ENCODE results near the gene TYMP.
A peak's percentile ranks its signal among the peaks of the same experiment; 100 is the strongest.

Gene TYMP, protein sequence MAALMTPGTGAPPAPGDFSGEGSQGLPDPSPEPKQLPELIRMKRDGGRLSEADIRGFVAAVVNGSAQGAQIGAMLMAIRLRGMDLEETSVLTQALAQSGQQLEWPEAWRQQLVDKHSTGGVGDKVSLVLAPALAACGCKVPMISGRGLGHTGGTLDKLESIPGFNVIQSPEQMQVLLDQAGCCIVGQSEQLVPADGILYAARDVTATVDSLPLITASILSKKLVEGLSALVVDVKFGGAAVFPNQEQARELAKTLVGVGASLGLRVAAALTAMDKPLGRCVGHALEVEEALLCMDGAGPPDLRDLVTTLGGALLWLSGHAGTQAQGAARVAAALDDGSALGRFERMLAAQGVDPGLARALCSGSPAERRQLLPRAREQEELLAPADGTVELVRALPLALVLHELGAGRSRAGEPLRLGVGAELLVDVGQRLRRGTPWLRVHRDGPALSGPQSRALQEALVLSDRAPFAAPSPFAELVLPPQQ

DNA sequence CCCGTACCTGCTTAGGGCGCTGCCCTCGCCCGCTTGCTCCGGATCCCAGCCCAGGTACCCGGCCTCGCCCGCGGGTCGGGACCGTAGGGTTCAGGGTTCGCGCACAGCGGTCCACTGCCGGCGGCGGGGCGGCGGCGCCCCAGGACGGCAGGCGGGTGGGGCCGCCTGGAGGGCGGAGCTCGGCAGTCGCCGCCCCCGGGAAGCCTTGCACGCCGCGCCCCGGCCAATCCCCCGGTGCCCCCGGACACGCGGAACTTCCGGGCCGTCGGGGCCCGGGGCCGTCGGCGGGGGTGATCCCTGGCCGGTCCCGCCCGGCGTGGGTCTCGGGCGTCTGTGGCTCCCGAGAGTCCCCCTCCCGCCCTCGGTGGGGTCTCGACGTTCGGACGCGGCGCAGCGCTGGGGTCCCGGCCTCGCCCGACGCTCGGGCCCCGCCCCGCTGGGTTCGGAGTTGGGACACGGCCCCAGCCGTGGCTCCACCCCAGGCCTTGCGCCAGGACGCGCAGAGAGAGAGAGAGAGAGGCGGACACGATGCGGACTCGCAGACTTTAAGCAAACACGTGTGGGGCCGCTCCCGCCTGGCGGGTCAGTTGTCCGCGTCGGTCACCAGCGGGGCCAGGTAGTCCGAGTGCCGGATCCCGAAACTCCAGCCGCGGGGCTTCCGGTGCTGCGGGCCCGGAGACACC, at the start of gene TYMP:
TYMP (minus strand) TSS at position 116 of the 683 bp plus-strand sequence. CDS start 303 bp downstream, outside the sequence.
- peaks cover 49% of the 10 kb centered on the region for H3K4me1 Mint-ChIP-seq (ENCODE audit: low read depth)

DNA sequence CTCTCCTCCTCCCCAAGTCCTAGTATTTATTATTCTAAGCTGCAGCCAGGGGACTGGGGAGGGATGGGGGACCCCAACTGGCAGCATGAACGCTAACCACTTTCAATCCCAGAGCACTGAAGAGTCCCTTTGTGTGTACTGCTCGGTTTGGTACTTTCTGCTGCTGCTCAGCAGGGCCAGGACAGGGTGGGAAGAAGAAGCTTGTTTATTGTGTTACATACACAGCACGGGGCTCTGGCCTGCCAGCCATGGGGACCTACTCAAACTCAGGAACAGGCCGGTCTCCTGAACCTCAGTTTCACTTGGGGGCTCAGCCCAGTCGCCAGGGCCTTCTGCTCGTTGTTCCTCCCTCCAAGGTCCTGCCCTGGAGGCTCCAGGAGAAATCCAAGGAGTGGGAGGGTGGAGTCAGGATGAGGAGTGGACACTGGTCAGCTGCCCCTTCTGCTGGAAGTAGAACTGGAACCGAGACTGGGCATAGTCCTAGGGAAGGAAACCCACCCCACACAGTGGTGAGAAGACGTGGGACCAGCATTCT, 49.0 kb upstream of the TYMP start:
- DNase-seq, result no peak
- H3K27ac Mint-ChIP-seq, result no peak overlapping the region
- H3K27me3 Mint-ChIP-seq, result no peaks in the 10 kb centered on the region
- H3K4me3 Mint-ChIP-seq, result no peak overlapping the region
- H3K4me1 Mint-ChIP-seq (ENCODE audit: low read depth), result peaks cover 28% of the 10 kb centered on the region
- H3K9me3 Mint-ChIP-seq, result no peaks in the 10 kb centered on the region
- H3K36me3 Mint-ChIP-seq (ENCODE audit: low read depth), result peaks cover 79% of the 10 kb centered on the region

More for the DNA sequence above, at the start of gene TYMP:
- Mint-ChIP-seq H3K27ac (peak within 1 kb of the TSS; percentile 97), H3K4me3 (peak within 1 kb of the TSS; percentile 90), H3K36me3 (ENCODE audit: low read depth) (peaks cover 24% of the 10 kb centered on the region), H3K9me3 (no peaks in the 10 kb centered on the region), H3K27me3 (no peaks in the 10 kb centered on the region)
- DNase-seq, result peak; percentile 86

DNA sequence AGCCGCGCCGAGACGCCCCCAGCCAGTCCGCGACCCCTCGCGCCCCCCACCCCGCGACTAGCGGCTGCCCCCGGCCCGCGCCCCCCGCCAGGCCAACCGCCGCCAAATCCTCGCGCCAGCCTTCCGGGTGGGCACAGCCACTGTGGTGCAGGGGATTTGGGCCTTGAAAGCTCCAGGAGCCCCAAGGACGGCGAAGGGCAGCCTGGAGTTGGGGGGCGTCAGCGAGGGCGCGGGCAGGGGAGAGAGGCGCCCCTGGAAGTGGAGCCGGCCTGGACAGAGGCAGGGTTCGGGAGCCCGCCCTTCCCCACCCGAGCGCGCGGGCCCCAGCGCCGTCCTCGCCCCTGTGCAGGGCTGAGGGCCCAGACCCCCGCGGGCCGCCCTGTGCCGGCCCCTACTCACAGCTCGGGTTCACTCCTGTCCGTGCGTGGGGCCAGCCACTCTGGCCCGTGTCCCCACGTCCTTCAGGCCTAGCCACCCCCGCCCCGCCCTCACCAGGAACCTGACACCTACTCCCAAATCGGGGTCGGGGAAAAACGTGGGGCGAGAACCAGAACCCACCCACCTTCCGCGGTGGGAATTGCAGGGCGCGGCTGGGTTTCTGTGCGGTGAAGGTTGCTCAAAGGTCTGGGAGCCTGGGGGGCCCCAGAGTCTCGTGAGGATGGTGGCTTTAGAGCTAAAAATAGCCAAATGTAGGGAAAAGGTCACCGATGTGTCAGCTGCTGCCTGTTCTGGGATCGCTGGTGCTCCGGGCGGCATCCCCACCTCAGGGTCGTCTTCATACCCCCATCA, 48.4 kb upstream of the TYMP start, which contains the start of gene CPT1B:
CPT1B (minus strand) TSS at position 441 of the 789 bp plus-strand sequence. CDS start 512 bp downstream, outside the sequence.
- H3K27me3 Mint-ChIP-seq, result no peaks in the 10 kb centered on the region
- no peaks in the 10 kb centered on the region for H3K9me3 Mint-ChIP-seq
- peaks cover 79% of the 10 kb centered on the region for H3K36me3 Mint-ChIP-seq (ENCODE audit: low read depth)
- H3K4me3 Mint-ChIP-seq, result no peak within 1 kb of the TSS
- no peak within 1 kb of the TSS for H3K27ac Mint-ChIP-seq
- peaks cover 22% of the 10 kb centered on the region for H3K4me1 Mint-ChIP-seq (ENCODE audit: low read depth)
- no peak for DNase-seq

DNA sequence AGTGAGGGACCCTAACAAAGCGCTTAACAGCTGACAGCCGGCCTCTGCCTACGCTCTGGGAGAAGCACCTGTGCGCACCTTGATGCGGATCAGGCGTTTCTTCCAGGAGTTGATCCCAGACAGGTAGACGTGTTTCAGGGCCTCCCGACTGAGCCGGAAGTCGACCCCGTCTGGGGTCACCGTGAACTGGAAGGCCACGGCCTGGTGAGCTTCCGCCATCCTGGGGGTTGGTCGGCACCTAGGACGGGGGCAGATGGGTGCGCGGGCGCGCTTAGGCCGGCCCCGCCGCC, 47.8 kb upstream of the TYMP start:
- no peak overlapping the region for H3K27ac Mint-ChIP-seq
- H3K36me3 Mint-ChIP-seq (ENCODE audit: low read depth), result peaks cover 84% of the 10 kb centered on the region
- H3K4me3 Mint-ChIP-seq, result no peak overlapping the region

DNA sequence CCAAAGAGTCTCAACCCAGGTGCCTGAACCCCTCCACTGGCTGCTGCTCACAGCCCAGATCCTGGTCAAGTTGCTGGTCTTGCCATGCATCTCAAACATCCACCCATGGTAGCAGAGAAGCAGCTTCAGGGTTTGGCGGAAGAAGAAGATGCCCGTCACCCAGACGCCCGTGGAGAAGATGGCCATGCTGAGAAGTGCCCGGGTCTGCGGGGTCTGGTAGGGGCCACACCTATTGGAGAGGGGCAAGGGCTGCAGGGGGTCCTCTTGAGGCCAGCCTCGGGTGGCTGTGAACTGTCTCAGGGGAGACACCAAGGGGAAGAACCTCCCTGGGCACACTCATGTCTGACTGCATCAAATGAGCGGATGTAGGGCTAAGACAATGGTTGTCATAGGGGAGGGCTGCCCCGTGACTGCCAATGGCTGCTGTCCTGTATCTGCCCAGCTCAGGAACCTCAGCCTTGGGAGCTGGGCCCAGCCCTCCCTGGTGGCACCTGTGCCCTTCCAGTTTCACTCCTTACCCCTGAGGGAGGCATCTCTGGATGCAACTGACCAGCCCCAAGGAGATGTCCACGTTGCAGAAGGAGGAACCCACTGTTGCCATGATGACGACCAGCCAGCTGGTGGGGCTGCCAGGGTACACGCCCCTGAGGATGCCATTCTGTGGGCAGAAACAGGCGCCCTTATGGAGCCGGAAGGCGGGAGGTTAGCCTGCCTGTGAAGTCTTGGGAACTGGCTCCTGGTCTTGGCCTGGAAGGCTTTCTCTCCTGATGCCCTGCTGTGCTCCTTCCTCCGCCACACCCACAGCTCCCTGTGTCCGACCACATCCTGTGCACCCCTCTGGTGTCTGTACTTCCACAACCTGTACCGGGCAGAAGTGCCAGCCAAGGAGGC, 47.2 kb upstream of the TYMP start:
- Mint-ChIP-seq H3K4me1 (ENCODE audit: low read depth) (peaks cover 22% of the 10 kb centered on the region), H3K9me3 (no peaks in the 10 kb centered on the region)

More for the DNA sequence above, 47.8 kb upstream of the TYMP start:
- Mint-ChIP-seq H3K4me1 (ENCODE audit: low read depth) (peaks cover 22% of the 10 kb centered on the region), H3K9me3 (no peaks in the 10 kb centered on the region), H3K27me3 (no peaks in the 10 kb centered on the region)
- no peak for DNase-seq

DNA sequence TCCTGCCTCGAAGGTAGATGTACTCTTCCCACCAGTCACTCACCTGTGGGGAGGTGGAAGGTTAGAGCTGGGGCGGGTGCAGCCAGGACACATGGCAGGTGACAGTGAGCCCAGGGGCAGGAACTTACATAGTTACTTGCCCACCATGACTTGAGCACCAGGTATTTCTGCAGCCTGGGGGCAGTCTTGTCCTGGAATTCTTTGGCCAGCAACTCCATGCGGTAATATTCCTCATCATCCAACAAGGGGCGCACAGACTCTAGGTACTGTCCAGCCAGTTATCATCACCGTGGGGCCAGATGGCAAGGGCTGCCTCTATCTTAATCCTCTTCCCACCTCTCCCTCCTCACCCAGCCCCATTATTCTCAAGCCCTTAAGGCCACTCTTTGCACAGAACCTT, 46.3 kb upstream of the TYMP start:
- H3K27me3 Mint-ChIP-seq, result no peaks in the 10 kb centered on the region
- H3K27ac Mint-ChIP-seq, result no peak overlapping the region
- no peak for DNase-seq

More for the DNA sequence above, 47.2 kb upstream of the TYMP start:
- peaks cover 89% of the 10 kb centered on the region for H3K36me3 Mint-ChIP-seq (ENCODE audit: low read depth)
- no peak overlapping the region for H3K4me3 Mint-ChIP-seq
- no peak for DNase-seq
- no peaks in the 10 kb centered on the region for H3K27me3 Mint-ChIP-seq
- H3K27ac Mint-ChIP-seq, result no peak overlapping the region

DNA sequence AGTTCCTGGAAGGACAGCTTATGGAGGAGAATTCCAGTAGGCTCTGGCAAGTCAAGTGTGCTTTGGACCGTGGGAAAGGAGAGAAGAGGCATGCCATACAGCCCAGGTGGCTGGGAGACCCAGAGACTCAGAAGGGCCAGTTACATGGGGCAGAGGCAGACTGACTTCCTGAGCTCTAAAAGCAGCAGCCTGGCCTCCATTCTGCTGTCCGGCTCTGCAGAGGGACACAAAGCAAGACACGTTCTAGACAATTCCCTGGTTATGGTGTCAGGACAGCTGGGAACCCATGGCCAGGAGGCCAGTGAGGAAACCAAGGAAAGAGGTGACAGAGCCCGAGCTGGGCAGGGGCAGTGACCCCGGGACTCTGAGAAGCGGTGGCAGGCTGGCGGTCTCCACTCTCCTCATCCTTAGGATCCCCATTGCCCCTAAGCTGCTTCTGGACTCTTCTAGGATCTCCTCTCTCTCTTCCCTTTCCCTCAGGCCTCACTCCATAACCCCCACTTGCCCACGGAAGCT, 45.7 kb upstream of the TYMP start:
- Mint-ChIP-seq H3K9me3 (no peaks in the 10 kb centered on the region), H3K27ac (no peak overlapping the region), H3K4me1 (ENCODE audit: low read depth) (peaks cover 11% of the 10 kb centered on the region), H3K27me3 (no peaks in the 10 kb centered on the region), H3K36me3 (ENCODE audit: low read depth) (peaks cover 90% of the 10 kb centered on the region), H3K4me3 (no peak overlapping the region)
- DNase-seq, result no peak

More for the DNA sequence above, 46.3 kb upstream of the TYMP start:
- H3K36me3 Mint-ChIP-seq (ENCODE audit: low read depth), result peaks cover 89% of the 10 kb centered on the region
- peaks cover 15% of the 10 kb centered on the region for H3K4me1 Mint-ChIP-seq (ENCODE audit: low read depth)
- no peaks in the 10 kb centered on the region for H3K9me3 Mint-ChIP-seq
- no peak overlapping the region for H3K4me3 Mint-ChIP-seq

DNA sequence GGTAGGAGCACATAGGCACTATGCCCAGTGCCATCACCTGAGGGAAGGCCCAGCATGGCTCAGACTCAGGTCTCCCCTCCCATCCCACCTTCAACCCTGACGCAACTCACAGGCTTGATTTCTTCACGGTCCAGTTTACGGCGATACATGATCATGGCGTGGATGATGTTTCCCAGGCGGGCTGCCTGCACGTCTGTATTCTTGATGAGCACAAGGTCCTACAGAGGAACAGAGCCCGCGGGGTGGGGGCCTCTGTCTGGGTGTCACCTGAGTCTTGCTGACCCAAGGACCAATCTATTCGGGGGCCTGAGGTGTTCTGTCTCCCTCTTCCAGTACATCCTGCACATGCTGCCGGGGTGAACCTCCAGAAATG, 44.6 kb upstream of the TYMP start:
- Mint-ChIP-seq H3K36me3 (ENCODE audit: low read depth) (peaks cover 90% of the 10 kb centered on the region), H3K27me3 (no peaks in the 10 kb centered on the region), H3K9me3 (no peaks in the 10 kb centered on the region), H3K4me1 (ENCODE audit: low read depth) (peaks cover 4% of the 10 kb centered on the region), H3K27ac (no peak overlapping the region), H3K4me3 (no peak overlapping the region)
- no peak for DNase-seq

DNA sequence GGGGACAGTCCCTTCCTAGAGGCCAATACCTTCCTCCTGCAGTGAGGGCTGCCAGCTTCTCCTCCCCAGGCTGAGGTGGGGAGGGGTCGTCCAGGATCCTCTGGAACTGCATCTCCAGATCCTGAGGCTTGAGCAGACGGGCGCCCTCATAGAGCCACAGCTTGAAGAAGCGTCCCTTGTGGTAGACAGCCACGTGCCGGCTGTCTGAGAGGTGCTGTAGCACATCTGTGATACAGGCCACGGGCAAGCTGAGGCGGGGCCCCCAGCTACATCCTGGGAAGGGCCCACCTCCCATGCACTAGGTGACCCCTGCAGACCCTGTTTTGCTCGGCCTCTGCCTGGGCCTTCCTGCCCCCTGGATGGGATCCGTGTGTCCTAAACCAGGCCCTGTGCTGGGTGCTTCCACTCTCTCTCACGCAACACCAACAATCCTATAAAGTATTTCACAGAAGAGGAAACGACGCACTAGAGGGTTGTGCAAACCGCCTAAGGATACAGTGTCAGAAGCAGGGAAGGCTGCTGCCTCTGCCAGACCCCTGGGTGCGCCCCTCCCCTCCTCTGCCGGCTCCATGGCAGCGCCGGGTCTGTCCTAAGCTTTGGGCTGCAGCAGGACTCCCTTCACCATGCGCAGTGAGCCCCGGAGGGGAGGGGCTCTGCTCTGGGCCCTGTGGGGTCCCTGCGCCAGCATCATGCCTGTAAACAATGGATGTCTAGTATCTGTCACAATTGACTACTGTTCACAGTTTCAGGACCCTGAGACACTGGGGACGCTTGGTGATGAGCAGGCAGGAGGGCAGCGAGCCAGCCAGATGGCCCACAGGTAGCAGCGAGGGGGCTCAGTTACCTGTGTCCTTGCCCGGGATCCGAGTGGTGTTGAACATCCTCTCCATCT, 43.9 kb upstream of the TYMP start:
- DNase-seq, result no peak
- H3K27me3 Mint-ChIP-seq, result no peaks in the 10 kb centered on the region
- no peak overlapping the region for H3K4me3 Mint-ChIP-seq
- no peak overlapping the region for H3K27ac Mint-ChIP-seq
- peaks cover 4% of the 10 kb centered on the region for H3K4me1 Mint-ChIP-seq (ENCODE audit: low read depth)
- H3K36me3 Mint-ChIP-seq (ENCODE audit: low read depth), result peaks cover 90% of the 10 kb centered on the region
- H3K9me3 Mint-ChIP-seq, result no peaks in the 10 kb centered on the region

DNA sequence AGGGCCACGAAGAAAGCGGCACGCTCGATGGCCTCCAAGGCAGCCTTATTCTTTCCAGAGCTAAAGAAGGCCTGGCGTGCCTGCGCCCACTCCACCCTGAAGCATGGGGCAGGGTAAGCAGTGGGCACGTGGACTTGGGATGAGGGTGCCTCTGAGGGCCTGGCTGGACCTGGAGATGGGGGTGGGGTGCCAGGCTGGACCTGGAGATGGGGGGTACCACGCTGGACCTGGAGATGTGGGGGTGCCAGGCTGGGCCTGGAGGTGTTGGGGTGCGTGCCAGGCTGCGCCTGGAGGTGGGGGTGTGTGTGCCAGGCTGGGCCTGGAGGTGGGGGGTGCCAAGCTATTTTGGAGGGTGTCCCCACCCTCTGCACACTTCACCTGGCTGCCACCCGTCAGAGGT, 43.2 kb upstream of the TYMP start:
- no peak for DNase-seq
- Mint-ChIP-seq H3K4me3 (no peak overlapping the region), H3K4me1 (ENCODE audit: low read depth) (peaks cover 4% of the 10 kb centered on the region), H3K27me3 (no peaks in the 10 kb centered on the region), H3K27ac (no peak overlapping the region), H3K36me3 (ENCODE audit: low read depth) (peaks cover 94% of the 10 kb centered on the region), H3K9me3 (no peaks in the 10 kb centered on the region)

DNA sequence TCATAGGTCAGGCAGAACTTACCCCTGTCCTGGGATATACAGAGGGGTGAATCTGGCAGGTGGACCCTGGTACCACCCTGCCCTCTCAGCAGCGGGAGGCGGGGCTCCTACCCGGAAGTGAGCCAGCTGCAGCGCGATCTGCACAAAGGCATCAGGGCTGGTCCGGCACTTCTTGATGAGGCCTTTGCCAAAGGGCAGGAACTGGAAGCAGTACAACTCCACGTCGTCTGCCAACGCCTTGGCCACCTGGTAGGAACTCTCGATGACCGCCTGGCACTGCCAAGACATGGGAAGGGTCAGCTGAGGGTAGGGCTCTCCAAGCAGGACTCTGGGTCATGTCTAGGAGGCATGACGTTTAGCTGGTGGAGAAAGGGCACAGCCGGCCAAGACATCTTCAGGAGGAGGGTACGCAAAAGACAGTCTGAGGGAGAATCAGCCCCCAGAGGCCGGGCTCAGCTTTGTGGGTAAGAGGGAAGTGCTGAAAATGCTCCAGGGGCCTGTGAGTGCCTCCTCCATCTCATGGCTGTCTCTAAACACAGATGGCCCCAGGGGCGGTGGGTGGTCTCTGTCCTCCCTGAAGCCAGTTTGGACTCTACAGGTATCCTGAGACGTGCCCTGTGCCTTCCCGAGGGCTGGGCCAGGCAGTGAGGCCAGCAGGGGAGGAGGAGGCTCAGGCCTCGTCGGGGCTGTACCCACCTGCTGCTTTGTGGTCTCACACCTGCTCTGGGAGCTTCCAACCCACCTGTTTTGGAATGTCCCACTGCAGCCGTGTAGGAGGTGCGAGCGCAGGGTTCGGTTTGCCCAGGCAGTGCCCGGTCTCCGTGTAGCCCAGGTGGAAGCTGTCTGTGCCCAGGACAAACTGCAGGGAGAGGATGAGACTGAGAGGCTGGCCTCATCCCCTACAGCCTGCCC, 41.7 kb upstream of the TYMP start:
- Mint-ChIP-seq H3K9me3 (no peaks in the 10 kb centered on the region), H3K36me3 (ENCODE audit: low read depth) (peaks cover 87% of the 10 kb centered on the region), H3K27me3 (no peaks in the 10 kb centered on the region), H3K4me1 (ENCODE audit: low read depth) (no peaks in the 10 kb centered on the region), H3K27ac (no peak overlapping the region), H3K4me3 (no peak overlapping the region)
- DNase-seq, result no peak

DNA sequence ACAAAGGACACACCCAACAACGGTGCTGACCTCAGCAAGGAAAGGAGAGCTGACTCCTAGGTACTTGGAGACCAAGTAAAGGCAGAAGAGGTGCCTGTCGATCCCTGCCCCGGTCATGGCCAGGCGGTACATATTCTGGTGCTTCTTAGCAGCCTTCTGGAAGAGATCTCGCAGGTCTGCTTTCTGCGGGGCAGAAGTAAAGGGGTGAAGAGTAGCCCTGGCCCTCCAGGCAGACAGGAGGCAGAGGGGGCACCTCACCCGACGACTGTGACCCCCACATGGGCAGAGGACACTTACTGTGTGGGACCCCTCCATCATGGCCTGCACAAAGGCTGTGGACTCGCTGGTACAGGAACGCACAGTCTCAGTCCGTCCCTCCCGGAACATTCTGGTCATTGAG, 41.0 kb upstream of the TYMP start:
- no peak overlapping the region for H3K27ac Mint-ChIP-seq
- H3K4me1 Mint-ChIP-seq (ENCODE audit: low read depth), result no peaks in the 10 kb centered on the region
- DNase-seq, result no peak
- H3K4me3 Mint-ChIP-seq, result no peak overlapping the region
- peaks cover 81% of the 10 kb centered on the region for H3K36me3 Mint-ChIP-seq (ENCODE audit: low read depth)
- no peaks in the 10 kb centered on the region for H3K9me3 Mint-ChIP-seq
- no peaks in the 10 kb centered on the region for H3K27me3 Mint-ChIP-seq

Data from activated T-cell treated with anti-CD3 and anti-CD28 coated beads, Interleukin-2, amount 50 U/mL, for 24 hours (primary cell).